ENCODE data around the gene CXADR. TPM values are rescaled to one million over a fixed set of nuclear protein-coding genes. Genes with fewer than 3 reads are reported as not detected.
"Not testable (repeated sequence)": the region's sequence is repeated elsewhere in the genome, so short reads cannot be mapped to it uniquely, and the experiment has no call there.

CXADR gene
- total RNA-seq, 2 experiments from 2014 or later: 6.3 to 6.6 TPM

GRCh38 chr21:17476006-17476405 is 36.8 kb upstream of the CXADR start:
- BruUV-seq (replicated peaks): no TSS peak
- intact Hi-C loops (cut with micrococcal nuclease; ENCODE audit: unreplicated experiment): no loop called here
- peak overlapping the region; percentile 19; the same call in 1 of the 2 replicates for H3K4me2 ChIP-seq (ENCODE audit: low read length)
- H3K36me3 ChIP-seq (ENCODE audit: insufficient read depth, low read length): no peaks in the 10 kb centered on the region
- POLR2A ChIA-PET: interaction anchor here (0.7 to 1.4 kb wide), 5 partner anchors 12 to 472 kb away, joined by 3 to 4 read pairs (median 3); no protein-coding TSS in a partner anchor
- peaks cover 15% of the 10 kb centered on the region for H3K4me1 ChIP-seq (ENCODE audit: insufficient read depth, low read length, poor library complexity, severe bottlenecking)
- H2AFZ ChIP-seq (ENCODE audit: low read length): peak overlapping the region; percentile 86
- no peaks in the 10 kb centered on the region for H3K79me2 ChIP-seq (ENCODE audit: insufficient read depth, low read depth, low read length)
- no peaks in the 10 kb centered on the region for H3K9me3 ChIP-seq (ENCODE audit: low read length)
- no peak overlapping the region for H3K4me3 ChIP-seq (ENCODE audit: low read depth, low read length, poor library complexity, severe bottlenecking)
- TF ChIP-seq, protein P1, sequence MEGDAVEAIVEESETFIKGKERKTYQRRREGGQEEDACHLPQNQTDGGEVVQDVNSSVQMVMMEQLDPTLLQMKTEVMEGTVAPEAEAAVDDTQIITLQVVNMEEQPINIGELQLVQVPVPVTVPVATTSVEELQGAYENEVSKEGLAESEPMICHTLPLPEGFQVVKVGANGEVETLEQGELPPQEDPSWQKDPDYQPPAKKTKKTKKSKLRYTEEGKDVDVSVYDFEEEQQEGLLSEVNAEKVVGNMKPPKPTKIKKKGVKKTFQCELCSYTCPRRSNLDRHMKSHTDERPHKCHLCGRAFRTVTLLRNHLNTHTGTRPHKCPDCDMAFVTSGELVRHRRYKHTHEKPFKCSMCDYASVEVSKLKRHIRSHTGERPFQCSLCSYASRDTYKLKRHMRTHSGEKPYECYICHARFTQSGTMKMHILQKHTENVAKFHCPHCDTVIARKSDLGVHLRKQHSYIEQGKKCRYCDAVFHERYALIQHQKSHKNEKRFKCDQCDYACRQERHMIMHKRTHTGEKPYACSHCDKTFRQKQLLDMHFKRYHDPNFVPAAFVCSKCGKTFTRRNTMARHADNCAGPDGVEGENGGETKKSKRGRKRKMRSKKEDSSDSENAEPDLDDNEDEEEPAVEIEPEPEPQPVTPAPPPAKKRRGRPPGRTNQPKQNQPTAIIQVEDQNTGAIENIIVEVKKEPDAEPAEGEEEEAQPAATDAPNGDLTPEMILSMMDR (conservative IDR thresholded peaks at IDR 0.05; ENCODE audit: low read length): no peak
- TF ChIP-seq EZH2phosphoT487 (IDR thresholded peaks at IDR 0.05; ENCODE audit: borderline replicate concordance, low read depth, low read length): no peak
- H3K9me2 ChIP-seq (ENCODE audit: insufficient read depth, low read length): no peaks in the 10 kb centered on the region
- DNase-seq (ENCODE audit: low spot score): peak; percentile 52
- CTCF ChIA-PET (ENCODE audit: unreplicated experiment): no interaction called here
- H3K27ac ChIP-seq (ENCODE audit: low read depth, low read length, poor library complexity, severe bottlenecking): no peak overlapping the region
- H4K20me1 ChIP-seq (ENCODE audit: insufficient read depth, low read length): no peaks in the 10 kb centered on the region

- DNase-seq (ENCODE audit: low spot score); CTCF ChIA-PET (ENCODE audit: unreplicated experiment); BruUV-seq (replicated peaks): not testable (repeated sequence)
Observed at GRCh38 chr21:17478156-17478555, 34.7 kb upstream of the CXADR start.

GRCh38 chr21:17479606-17480005 is 33.2 kb upstream of the CXADR start:
- Histone ChIP-seq H2AFZ (ENCODE audit: low read length) (peak overlapping the region; percentile 58), H3K36me3 (ENCODE audit: insufficient read depth, low read length) (no peaks in the 10 kb centered on the region), H3K4me3 (ENCODE audit: low read depth, low read length, poor library complexity, severe bottlenecking) (no peak overlapping the region), H3K4me1 (ENCODE audit: insufficient read depth, low read length, poor library complexity, severe bottlenecking) (peaks cover 8% of the 10 kb centered on the region), H3K79me2 (ENCODE audit: insufficient read depth, low read depth, low read length) (no peaks in the 10 kb centered on the region), H4K20me1 (ENCODE audit: insufficient read depth, low read length) (no peaks in the 10 kb centered on the region), H3K9me3 (ENCODE audit: low read length) (no peaks in the 10 kb centered on the region), H3K27ac (ENCODE audit: low read depth, low read length, poor library complexity, severe bottlenecking) (no peak overlapping the region), H3K4me2 (ENCODE audit: low read length) (no peak overlapping the region), H3K9me2 (ENCODE audit: insufficient read depth, low read length) (no peaks in the 10 kb centered on the region)
- TF ChIP-seq, protein P1 (conservative IDR thresholded peaks at IDR 0.05; ENCODE audit: low read length): no peak
- no peak for TF ChIP-seq EZH2phosphoT487 (IDR thresholded peaks at IDR 0.05; ENCODE audit: borderline replicate concordance, low read depth, low read length)
- DNase-seq (ENCODE audit: low spot score): no peak
- no TSS peak for BruUV-seq (replicated peaks)
- ChIA-PET CTCF (ENCODE audit: unreplicated experiment) (interaction anchor here (0.6 kb wide), 1 partner anchor 209 kb away, joined by 3 read pairs; no protein-coding TSS in a partner anchor), POLR2A (interaction anchor here (0.7 to 1.4 kb wide), 4 partner anchors 12 to 78 kb away, joined by 3 to 4 read pairs (median 3); no protein-coding TSS in a partner anchor)
- intact Hi-C loops (cut with micrococcal nuclease; ENCODE audit: unreplicated experiment): no loop called here

More at GRCh38 chr21:17478156-17478555, 34.7 kb upstream of the CXADR start:
- H3K36me3 ChIP-seq (ENCODE audit: insufficient read depth, low read length); H3K27ac ChIP-seq (ENCODE audit: low read depth, low read length, poor library complexity, severe bottlenecking); H3K79me2 ChIP-seq (ENCODE audit: insufficient read depth, low read depth, low read length); H4K20me1 ChIP-seq (ENCODE audit: insufficient read depth, low read length); H3K4me1 ChIP-seq (ENCODE audit: insufficient read depth, low read length, poor library complexity, severe bottlenecking); H3K4me2 ChIP-seq (ENCODE audit: low read length); intact Hi-C loops (cut with micrococcal nuclease; ENCODE audit: unreplicated experiment); H3K4me3 ChIP-seq (ENCODE audit: low read depth, low read length, poor library complexity, severe bottlenecking); H2AFZ ChIP-seq (ENCODE audit: low read length); H3K9me3 ChIP-seq (ENCODE audit: low read length); H3K9me2 ChIP-seq (ENCODE audit: insufficient read depth, low read length): not testable (repeated sequence)
- POLR2A ChIA-PET: interaction anchor here (1.7 kb wide), 1 partner anchor 11 kb away, joined by 7 read pairs; no protein-coding TSS in a partner anchor

All from OCI-LY7 (cell line).